K562 (cell line): ENCODE measurements around the gene DIRAS1. TPM values are rescaled to one million over a fixed set of nuclear protein-coding genes. Genes with fewer than 3 reads are reported as not detected.

ENCODE experiments used
- AFF1 ChIP-seq, 2 experiments: fragments of 450-650 bp; IDR thresholded peaks; 2 replicates each; pipeline ENCODE4 v1.6.1; 2018; ENCODE audit warnings: mild to moderate bottlenecking in 2 of 2, low read depth in 1 of 2; ENCODE audit not compliant: partially characterized antibody in 2 of 2
- POLR2AphosphoS2 ChIP-seq: IDR thresholded peaks from 2 replicates; pipeline ENCODE4 v1.6.1; 2012; ENCODE audit warnings: low read length, improper control_type of control experiment
- POLR2AphosphoS5 ChIP-seq: IDR thresholded peaks from 2 replicates; pipeline ENCODE4 v1.6.1; 2011; ENCODE audit warnings: mild to moderate bottlenecking, low read depth, low read length, moderate library complexity; ENCODE audit not compliant: control insufficient read depth, insufficient read depth
- POLR2G ChIP-seq: fragments of 200-400 bp; formaldehyde crosslinking; IDR thresholded peaks from 2 replicates; pipeline ENCODE4 v1.6.1; 2017; ENCODE audit warnings: low read depth, mild to moderate bottlenecking, antibody characterized with exemption, low read length, moderate library complexity
- PTRF ChIP-seq: fragments of 450-650 bp; IDR thresholded peaks from 2 replicates; pipeline ENCODE4 v1.6.1; 2016; ENCODE audit warnings: mild to moderate bottlenecking, missing genetic modification characterization, missing compliant biosample characterization
- RBFOX2 ChIP-seq: fragments of 200-400 bp; formaldehyde crosslinking; IDR thresholded peaks from 2 replicates; pipeline ENCODE4 v1.6.1; 2017; ENCODE audit warnings: low read depth, mild to moderate bottlenecking, low read length, moderate library complexity
- RBM14 ChIP-seq: fragments of 200-400 bp; formaldehyde crosslinking; IDR thresholded peaks from 2 replicates; pipeline ENCODE4 v1.6.1; 2018; ENCODE audit warnings: low read depth, mild to moderate bottlenecking, low read length, moderate library complexity, borderline replicate concordance; ENCODE audit not compliant: insufficient read depth
- RREB1 ChIP-seq: fragments of 250-450 bp; sonication (Bioruptor Pico); IDR thresholded peaks from 2 replicates; pipeline ENCODE4 v1.4.0; 2020
- ZNF12 ChIP-seq: sonication (generic); formaldehyde crosslinking; IDR thresholded peaks from 2 replicates; pipeline ENCODE4 v1.4.0; 2020; ENCODE audit warnings: mild to moderate bottlenecking, missing genetic modification reagents
- ZNF134 ChIP-seq: fragments of 250-450 bp; sonication (Bioruptor Pico); conservative IDR thresholded peaks from 2 replicates; pipeline ENCODE4 v1.4.0; 2020
- ZNF583 ChIP-seq: fragments of 250-450 bp; sonication (Bioruptor Pico); IDR thresholded peaks from 2 replicates; pipeline ENCODE4 v1.4.0; 2020
- ZNF740 ChIP-seq, 3 experiments: fragments of 200-800 bp in 1 of 3; sonication (Bioruptor generic) in 1 of 3; sonication (generic) in 1 of 3; formaldehyde crosslinking in 1 of 3; IDR thresholded peaks; 2 replicates each; pipeline versions ENCODE4 v1.6.1 to v1.8.0; 2016 to 2022; ENCODE audit warnings: mild to moderate bottlenecking in 2 of 3, missing compliant biosample characterization in 2 of 3, missing genetic modification characterization in 2 of 3, missing genetic modification reagents in 1 of 3
- polyA plus RNA-seq, 8 experiments: library from polyadenylated mRNA; depleted of rRNA in 4 of 8; stranded (reverse) in 5 of 8; unstranded in 3 of 8; fragments of >200 nt; fragmentation: Nextera tagmentation in 2 of 8; fragmentation: Illumina TruSeq in 1 of 8; extraction: Ambion mirVana in 2 of 8; extraction: Trizol in 1 of 8; gene quantifications; 2 replicates each; pipeline versions ENCODE4 v1.2.1 to v1.2.3, GENCODE V29; 2011 to 2014; ENCODE audit warnings: inconsistent platforms in 1 of 8, missing spikeins in 1 of 8
- total RNA-seq, 7 experiments: library from RNA; depleted of rRNA in 6 of 7; stranded (reverse); fragments of >200 nt in 6 of 7; fragmentation: Illumina TruSeq in 2 of 7; extraction: Trizol in 2 of 7; gene quantifications; 2 replicates each; pipeline versions ENCODE4 v1.2.1 to v1.2.3, GENCODE V29; 2011 to 2021; ENCODE audit warnings: low replicate concordance in 1 of 7
- TF ChIP-seq, protein P1 (sequence below): fragments of 450-650 bp; formaldehyde crosslinking; IDR thresholded peaks from 2 replicates; pipeline ENCODE4 v1.4.0; 2022; ENCODE audit warnings: missing genetic modification characterization

Gene DIRAS1
- total and polyA plus RNA-seq, 9 of the 15 experiments (the other 6 are each of a cell fraction or from before 2014, with no cell fraction given), result 0.11 to 12.0 (median 2.9) TPM

GRCh38 chr19:2731181-2731995 is 10.2 kb upstream of the DIRAS1 start (continued):
- TF ChIP-seq ZNF740 (CRISPR knock-in tag; IDR thresholded peaks at IDR 0.05) (no peak), ZNF740 (tag; IDR thresholded peaks at IDR 0.05) (no peak), POLR2G (peak; percentile 82), ZNF12 (CRISPR knock-in tag) (no peak), POLR2AphosphoS2 (0 out of 2 replicates have a peak, but pooled peaks have one; percentile 17), POLR2AphosphoS5 (peak; percentile 2; the same call in 1 of the 2 replicates), RREB1 (CRISPR knock-in tag) (no peak), PTRF (tag) (no peak), RBFOX2 (peak; percentile 66), RBM14 (no peak), ZNF583 (no peak), AFF1 (IDR thresholded peaks at IDR 0.05; ENCODE audit: low read depth in 1 of 2, partially characterized antibody in 2 of 2) (no peak), ZNF134 (CRISPR knock-in tag) (no peak)
- TF ChIP-seq, protein P1, sequence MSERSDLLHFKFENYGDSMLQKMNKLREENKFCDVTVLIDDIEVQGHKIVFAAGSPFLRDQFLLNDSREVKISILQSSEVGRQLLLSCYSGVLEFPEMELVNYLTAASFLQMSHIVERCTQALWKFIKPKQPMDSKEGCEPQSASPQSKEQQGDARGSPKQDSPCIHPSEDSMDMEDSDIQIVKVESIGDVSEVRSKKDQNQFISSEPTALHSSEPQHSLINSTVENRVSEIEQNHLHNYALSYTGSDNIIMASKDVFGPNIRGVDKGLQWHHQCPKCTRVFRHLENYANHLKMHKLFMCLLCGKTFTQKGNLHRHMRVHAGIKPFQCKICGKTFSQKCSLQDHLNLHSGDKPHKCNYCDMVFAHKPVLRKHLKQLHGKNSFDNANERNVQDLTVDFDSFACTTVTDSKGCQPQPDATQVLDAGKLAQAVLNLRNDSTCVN (CRISPR knock-in tag), result no peak
